Sigmoid colon (tissue), 7 donors: Measurements from ENCODE around the gene ATP6V0D1. TPM values are rescaled to one million over a fixed set of nuclear protein-coding genes. Genes with fewer than 3 reads are reported as not detected.

Experiments used
- DNase-seq: peaks from one replicate; pipeline ENCODE4 v3.0.0-alpha.2; 2019
- H3K27ac ChIP-seq, 4 donors: fragments of 200-600 bp; sonication (generic); one replicate each; pipeline ENCODE4 v1.5.1; 2016 to 2019; ENCODE audit warnings: mild to moderate bottlenecking in 1 of 4
- H3K27me3 ChIP-seq, 3 donors: fragments of 200-600 bp; sonication (generic); one replicate each; pipeline ENCODE4 v1.5.1; 2019; ENCODE audit warnings: mild to moderate bottlenecking in 1 of 3
- H3K36me3 ChIP-seq, 4 donors: fragments of 200-600 bp; sonication (generic); one replicate each; pipeline ENCODE4 v1.5.1; 2016 to 2019
- H3K4me1 ChIP-seq, 4 donors: fragments of 200-600 bp; sonication (generic); one replicate each; pipeline ENCODE4 v1.5.1; 2017 to 2019
- H3K4me3 ChIP-seq, 4 donors: fragments of 200-600 bp; sonication (generic); one replicate each; pipeline ENCODE4 v1.5.1; 2017 to 2019; ENCODE audit warnings: mild to moderate bottlenecking in 2 of 4, moderate library complexity in 1 of 4
- H3K9me3 ChIP-seq, 4 donors: fragments of 200-600 bp in 3 of 4; sonication (generic) in 3 of 4; one replicate each; pipeline versions ENCODE4 v1.5.1 to v1.6.1; 2013 to 2019
- EP300 ChIP-seq, 4 donors: sonication (generic); formaldehyde crosslinking; IDR thresholded peaks; one replicate each; pipeline ENCODE4 v1.6.1; 2017; ENCODE audit warnings: antibody characterized with exemption in 4 of 4
- POLR2A ChIP-seq, 2 donors: fragments of 450-650 bp; IDR thresholded peaks; one replicate each; pipeline ENCODE4 v1.6.1; 2016; ENCODE audit warnings: antibody characterized with exemption in 2 of 2, mild to moderate bottlenecking in 2 of 2, moderate library complexity in 2 of 2
- POLR2AphosphoS5 ChIP-seq, 4 donors: sonication (generic); formaldehyde crosslinking; IDR thresholded peaks; one replicate each; pipeline ENCODE4 v1.6.1; 2017; ENCODE audit warnings: antibody characterized with exemption in 4 of 4
- WGBS, 2 donors: extraction: QIAGEN DNeasy Blood & Tissue Kit; methylation state at CpG; one replicate each; pipeline ENCODE4 v1.1.7; 2013; 5-methylcytosine and 5-hydroxymethylcytosine counted together
- intact Hi-C: fragments of 100-400 bp; cut with DNase I; formaldehyde crosslinking; loops from one replicate; pipeline ENCODE4 v1.15.1; 2023
- polyA plus RNA-seq, 3 donors: library from polyadenylated mRNA; stranded (reverse); fragments of 200-250 nt; gene quantifications; one replicate each; pipeline ENCODE4 v1.2.3, GENCODE V29; 2013
- total RNA-seq, 4 donors: library from RNA; depleted of rRNA; stranded (reverse); fragments of >200 nt; gene quantifications; one replicate each; pipeline ENCODE4 v1.1.0, GENCODE V29; 2016
- TF ChIP-seq, protein P1 (sequence below), 4 experiments: fragments of 450-650 bp in 3 of 4; fragments of 200-600 bp in 1 of 4; IDR thresholded peaks; one replicate each; pipeline ENCODE4 v1.5.1; 2016 to 2019; ENCODE audit warnings: antibody characterized with exemption in 4 of 4, mild to moderate bottlenecking in 3 of 4, moderate library complexity in 2 of 4
- donor health status: healthy with polysubstance abuse.
- donor health status: Bipolar disorder and iron deficiency.
- donor health status: healthy.

ATP6V0D1 gene
- total and polyA plus RNA-seq, 7 donors: 70.3 to 287 (median 112) TPM

DNA sequence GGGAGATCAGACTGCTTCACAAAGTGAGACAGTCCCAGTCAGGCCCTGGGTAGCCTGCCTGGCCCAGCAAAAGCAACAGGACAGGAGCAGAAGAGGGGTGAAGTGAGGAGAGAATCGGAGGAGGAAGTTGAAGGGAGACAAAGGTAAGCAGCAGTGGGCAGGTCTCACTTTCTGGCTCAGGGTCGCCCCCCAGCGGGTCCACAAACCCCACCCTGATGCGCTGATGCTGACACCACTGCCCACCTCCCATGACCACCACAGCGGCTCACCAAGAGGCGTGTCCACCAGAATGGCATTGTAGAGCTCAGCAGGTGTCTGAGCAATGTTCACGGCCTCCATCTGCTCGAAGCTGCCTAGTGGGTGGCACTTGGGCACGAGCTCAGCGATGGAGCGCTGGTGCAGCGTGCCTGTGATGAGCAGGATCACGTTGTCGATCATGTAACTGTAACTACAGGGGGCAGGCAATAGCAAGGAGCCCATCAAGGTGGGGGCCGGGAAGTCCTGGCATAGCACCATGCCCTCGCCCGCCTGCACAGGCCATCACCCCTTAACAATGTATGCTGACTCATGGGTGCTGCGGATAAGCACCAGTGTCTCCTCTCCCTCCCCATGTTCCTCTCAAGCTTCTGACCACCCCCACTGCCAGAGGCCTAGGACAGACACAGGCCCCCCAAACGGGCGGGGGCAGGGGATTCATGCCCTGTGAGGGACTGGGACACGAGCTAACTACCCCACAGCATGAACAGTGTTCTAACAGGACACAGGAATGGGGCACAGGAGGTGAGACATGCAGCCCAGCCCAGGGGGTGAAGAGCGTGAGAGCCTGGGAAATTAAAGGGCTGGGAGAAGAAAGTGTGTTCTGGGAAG, 36.5 kb downstream of the ATP6V0D1 start:
- intact Hi-C loops: no loop called here
- Histone ChIP-seq H3K27ac (peak overlapping the region; percentile 15 to 79 (median 74)), H3K9me3 (no peaks in the 10 kb centered on the region), H3K36me3 (peaks cover 0 to 28% (median 4%) of the 10 kb centered on the region in 4 donors), H3K4me1 (peaks cover 0 to 82% (median 71%) of the 10 kb centered on the region in 4 donors), H3K27me3 (no peaks in the 10 kb centered on the region), H3K4me3 (no peak overlapping the region)
- TF ChIP-seq, protein P1, sequence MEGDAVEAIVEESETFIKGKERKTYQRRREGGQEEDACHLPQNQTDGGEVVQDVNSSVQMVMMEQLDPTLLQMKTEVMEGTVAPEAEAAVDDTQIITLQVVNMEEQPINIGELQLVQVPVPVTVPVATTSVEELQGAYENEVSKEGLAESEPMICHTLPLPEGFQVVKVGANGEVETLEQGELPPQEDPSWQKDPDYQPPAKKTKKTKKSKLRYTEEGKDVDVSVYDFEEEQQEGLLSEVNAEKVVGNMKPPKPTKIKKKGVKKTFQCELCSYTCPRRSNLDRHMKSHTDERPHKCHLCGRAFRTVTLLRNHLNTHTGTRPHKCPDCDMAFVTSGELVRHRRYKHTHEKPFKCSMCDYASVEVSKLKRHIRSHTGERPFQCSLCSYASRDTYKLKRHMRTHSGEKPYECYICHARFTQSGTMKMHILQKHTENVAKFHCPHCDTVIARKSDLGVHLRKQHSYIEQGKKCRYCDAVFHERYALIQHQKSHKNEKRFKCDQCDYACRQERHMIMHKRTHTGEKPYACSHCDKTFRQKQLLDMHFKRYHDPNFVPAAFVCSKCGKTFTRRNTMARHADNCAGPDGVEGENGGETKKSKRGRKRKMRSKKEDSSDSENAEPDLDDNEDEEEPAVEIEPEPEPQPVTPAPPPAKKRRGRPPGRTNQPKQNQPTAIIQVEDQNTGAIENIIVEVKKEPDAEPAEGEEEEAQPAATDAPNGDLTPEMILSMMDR (IDR thresholded peaks at IDR 0.05): no peak
- TF ChIP-seq POLR2AphosphoS5 (IDR thresholded peaks at IDR 0.05) (no peak), EP300 (IDR thresholded peaks at IDR 0.05) (no peak), POLR2A (IDR thresholded peaks at IDR 0.05) (no peak)
- WGBS, 2 donors: 79 to 88% methylated on average over 22 of the region's 22 CpGs
- DNase-seq: no peak

DNA sequence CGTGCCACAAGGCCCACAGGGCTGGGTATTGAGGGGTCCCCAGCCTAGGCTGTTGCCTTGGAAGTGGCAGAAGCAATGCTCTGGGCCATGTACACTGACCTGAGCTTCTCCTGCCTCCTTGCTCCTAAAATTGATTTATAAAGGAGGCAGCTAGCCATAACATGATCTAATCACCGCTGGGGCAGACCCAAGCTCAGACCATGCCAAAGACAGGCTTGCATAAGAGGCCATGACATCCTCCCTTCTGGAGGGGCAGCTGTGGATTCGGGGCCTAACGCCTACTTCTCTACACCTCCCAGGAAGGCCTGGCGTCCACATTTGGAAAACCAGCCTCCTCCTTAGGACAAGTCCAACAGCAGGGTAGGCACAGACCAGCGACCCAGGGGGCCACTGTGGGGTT, 37.7 kb downstream of the ATP6V0D1 start:
- intact Hi-C loops: no loop called here
- no peaks in the 10 kb centered on the region for H3K27me3 ChIP-seq
- H3K27ac ChIP-seq: peak overlapping the region; percentile 15 to 79 (median 74)
- no peaks in the 10 kb centered on the region for H3K9me3 ChIP-seq
- peak; percentile 94 for DNase-seq
- WGBS, 2 donors: 80 to 83% methylated on average over 6 of the region's 6 CpGs
- TF ChIP-seq, protein P1 (IDR thresholded peaks at IDR 0.05): no peak
- peak; percentile 19 to 74 (median 68) for TF ChIP-seq POLR2AphosphoS5 (IDR thresholded peaks at IDR 0.05)
- H3K4me1 ChIP-seq: peaks cover 0 to 75% (median 66%) of the 10 kb centered on the region in 4 donors
- no peak overlapping the region for H3K4me3 ChIP-seq
- peaks cover 0 to 33% (median 14%) of the 10 kb centered on the region in 4 donors for H3K36me3 ChIP-seq

DNA sequence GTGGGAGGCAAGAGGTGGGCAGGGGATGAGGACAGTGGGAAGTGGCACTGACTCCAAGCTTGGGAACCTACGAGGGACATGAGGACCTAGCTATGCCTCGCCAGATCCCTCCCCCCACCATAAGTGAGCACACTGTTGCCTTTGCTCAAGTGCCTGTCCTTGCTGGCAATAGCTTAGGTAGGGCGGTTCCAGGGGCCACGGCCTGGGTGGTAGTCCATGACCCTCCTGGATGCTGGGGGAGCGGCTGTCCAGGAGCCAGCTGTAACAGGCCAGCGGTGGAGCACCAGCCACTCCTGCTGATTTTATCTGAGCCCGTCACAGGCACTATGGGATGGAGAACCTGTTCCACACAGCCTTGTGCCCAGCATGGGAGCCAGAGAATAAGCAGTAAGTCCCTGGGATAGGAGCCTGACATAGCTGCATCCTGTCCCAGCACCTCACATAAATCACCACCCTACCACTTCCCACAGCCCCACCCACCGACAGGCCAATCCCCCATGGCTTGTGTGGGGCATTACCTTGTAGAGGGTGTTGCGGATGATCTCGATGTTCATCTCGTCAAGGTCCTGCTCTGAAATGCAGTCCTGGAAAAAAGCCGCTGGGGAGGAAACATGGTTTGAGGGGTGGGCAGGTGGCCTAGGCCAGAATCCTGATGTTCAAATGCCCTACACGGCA, 38.2 kb downstream of the ATP6V0D1 start:
- TF ChIP-seq, protein P1 (IDR thresholded peaks at IDR 0.05): no peak
- TF ChIP-seq POLR2AphosphoS5 (IDR thresholded peaks at IDR 0.05): no peak
- TF ChIP-seq POLR2A (IDR thresholded peaks at IDR 0.05): no peak
- TF ChIP-seq EP300 (IDR thresholded peaks at IDR 0.05): no peak
- H3K36me3 ChIP-seq: peaks cover 0 to 38% (median 19%) of the 10 kb centered on the region in 4 donors
- H3K27ac ChIP-seq: peak overlapping the region in 3 of 4 donors; percentile 70 to 79 (median 78)
- WGBS, 2 donors: 84 to 89% methylated on average over 13 of the region's 13 CpGs
- intact Hi-C loops: no loop called here
- no peak for DNase-seq
- H3K9me3 ChIP-seq: no peaks in the 10 kb centered on the region
- H3K4me1 ChIP-seq: peaks cover 0 to 71% (median 61%) of the 10 kb centered on the region in 4 donors
- H3K4me3 ChIP-seq: no peak overlapping the region
- no peaks in the 10 kb centered on the region for H3K27me3 ChIP-seq

DNA sequence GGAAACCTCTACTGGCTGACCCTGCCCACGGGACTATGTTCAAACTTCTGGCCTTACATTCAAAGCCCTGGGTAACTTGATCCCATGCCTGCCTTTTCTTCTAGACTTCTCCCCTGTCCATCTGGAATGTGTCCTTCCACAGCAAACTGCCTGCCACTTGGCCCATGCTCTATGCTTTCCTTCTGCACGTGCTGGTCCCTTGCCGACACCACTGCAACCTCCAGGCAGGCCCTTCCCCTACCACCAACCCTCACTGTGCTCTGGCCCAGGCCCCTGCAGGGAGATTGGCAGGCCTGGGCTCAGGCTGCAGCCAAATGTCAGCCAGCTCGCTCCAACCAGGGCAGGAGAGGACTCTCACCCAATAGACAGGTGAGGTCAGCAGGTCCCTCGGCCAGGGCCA, 39.0 kb downstream of the ATP6V0D1 start:
- WGBS, 2 donors: 52 to 80% methylated on average over 5 of the region's 5 CpGs
- H3K4me1 ChIP-seq: peaks cover 0 to 63% (median 53%) of the 10 kb centered on the region in 4 donors
- no peaks in the 10 kb centered on the region for H3K27me3 ChIP-seq
- H3K4me3 ChIP-seq: no peak overlapping the region
- H3K27ac ChIP-seq: peak overlapping the region in 2 of 4 donors; percentile 78 to 79
- intact Hi-C loops: no loop called here
- no peak for DNase-seq
- TF ChIP-seq POLR2AphosphoS5 (IDR thresholded peaks at IDR 0.05) (no peak), POLR2A (IDR thresholded peaks at IDR 0.05) (no peak), EP300 (IDR thresholded peaks at IDR 0.05) (no peak)
- TF ChIP-seq, protein P1 (IDR thresholded peaks at IDR 0.05): no peak
- peaks cover 0 to 47% (median 24%) of the 10 kb centered on the region in 4 donors for H3K36me3 ChIP-seq
- H3K9me3 ChIP-seq: no peaks in the 10 kb centered on the region
